ENCODE measurements around the gene MMRN1.

Gene MMRN1, protein sequence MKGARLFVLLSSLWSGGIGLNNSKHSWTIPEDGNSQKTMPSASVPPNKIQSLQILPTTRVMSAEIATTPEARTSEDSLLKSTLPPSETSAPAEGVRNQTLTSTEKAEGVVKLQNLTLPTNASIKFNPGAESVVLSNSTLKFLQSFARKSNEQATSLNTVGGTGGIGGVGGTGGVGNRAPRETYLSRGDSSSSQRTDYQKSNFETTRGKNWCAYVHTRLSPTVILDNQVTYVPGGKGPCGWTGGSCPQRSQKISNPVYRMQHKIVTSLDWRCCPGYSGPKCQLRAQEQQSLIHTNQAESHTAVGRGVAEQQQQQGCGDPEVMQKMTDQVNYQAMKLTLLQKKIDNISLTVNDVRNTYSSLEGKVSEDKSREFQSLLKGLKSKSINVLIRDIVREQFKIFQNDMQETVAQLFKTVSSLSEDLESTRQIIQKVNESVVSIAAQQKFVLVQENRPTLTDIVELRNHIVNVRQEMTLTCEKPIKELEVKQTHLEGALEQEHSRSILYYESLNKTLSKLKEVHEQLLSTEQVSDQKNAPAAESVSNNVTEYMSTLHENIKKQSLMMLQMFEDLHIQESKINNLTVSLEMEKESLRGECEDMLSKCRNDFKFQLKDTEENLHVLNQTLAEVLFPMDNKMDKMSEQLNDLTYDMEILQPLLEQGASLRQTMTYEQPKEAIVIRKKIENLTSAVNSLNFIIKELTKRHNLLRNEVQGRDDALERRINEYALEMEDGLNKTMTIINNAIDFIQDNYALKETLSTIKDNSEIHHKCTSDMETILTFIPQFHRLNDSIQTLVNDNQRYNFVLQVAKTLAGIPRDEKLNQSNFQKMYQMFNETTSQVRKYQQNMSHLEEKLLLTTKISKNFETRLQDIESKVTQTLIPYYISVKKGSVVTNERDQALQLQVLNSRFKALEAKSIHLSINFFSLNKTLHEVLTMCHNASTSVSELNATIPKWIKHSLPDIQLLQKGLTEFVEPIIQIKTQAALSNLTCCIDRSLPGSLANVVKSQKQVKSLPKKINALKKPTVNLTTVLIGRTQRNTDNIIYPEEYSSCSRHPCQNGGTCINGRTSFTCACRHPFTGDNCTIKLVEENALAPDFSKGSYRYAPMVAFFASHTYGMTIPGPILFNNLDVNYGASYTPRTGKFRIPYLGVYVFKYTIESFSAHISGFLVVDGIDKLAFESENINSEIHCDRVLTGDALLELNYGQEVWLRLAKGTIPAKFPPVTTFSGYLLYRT

DNA sequence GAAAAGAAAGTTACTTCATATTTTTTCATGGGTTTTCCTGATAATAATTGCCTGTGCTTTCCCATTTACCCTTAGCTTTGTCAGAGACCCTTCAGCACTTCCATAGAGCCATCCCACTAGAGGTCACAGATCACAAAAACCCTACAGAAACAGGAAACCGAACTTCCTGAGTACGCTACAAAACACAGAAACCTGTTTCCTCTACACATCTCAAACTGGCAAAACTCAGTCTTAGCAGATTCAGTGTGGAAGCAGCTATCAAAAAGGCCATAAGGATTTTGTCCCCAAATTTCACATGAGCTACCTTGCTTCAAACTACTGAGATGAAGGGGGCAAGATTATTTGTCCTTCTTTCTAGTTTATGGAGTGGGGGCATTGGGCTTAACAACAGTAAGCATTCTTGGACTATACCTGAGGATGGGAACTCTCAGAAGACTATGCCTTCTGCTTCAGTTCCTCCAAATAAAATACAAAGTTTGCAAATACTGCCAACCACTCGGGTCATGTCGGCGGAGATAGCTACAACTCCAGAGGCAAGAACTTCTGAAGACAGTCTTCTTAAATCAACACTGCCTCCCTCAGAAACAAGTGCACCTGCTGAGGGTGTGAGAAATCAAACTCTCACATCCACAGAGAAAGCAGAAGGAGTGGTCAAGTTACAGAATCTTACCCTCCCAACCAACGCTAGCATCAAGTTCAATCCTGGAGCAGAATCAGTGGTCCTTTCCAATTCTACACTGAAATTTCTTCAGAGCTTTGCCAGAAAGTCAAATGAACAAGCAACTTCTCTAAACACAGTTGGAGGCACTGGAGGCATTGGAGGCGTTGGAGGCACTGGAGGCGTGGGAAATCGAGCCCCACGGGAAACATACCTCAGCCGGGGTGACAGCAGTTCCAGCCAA lies at the start of gene MMRN1:
MMRN1 (plus strand) TSS at position 206 of the 902 bp plus-strand sequence; CDS start at position 324, 118 bp downstream.
- ATAC-seq (ENCODE audit: low read depth) = no peak
- no peaks in the 10 kb centered on the region for H3K36me3 ChIP-seq (ENCODE audit: low read depth)
- no peaks in the 10 kb centered on the region for H3K4me1 ChIP-seq (ENCODE audit: insufficient read depth, poor library complexity, severe bottlenecking)
- TF ChIP-seq, protein P1, sequence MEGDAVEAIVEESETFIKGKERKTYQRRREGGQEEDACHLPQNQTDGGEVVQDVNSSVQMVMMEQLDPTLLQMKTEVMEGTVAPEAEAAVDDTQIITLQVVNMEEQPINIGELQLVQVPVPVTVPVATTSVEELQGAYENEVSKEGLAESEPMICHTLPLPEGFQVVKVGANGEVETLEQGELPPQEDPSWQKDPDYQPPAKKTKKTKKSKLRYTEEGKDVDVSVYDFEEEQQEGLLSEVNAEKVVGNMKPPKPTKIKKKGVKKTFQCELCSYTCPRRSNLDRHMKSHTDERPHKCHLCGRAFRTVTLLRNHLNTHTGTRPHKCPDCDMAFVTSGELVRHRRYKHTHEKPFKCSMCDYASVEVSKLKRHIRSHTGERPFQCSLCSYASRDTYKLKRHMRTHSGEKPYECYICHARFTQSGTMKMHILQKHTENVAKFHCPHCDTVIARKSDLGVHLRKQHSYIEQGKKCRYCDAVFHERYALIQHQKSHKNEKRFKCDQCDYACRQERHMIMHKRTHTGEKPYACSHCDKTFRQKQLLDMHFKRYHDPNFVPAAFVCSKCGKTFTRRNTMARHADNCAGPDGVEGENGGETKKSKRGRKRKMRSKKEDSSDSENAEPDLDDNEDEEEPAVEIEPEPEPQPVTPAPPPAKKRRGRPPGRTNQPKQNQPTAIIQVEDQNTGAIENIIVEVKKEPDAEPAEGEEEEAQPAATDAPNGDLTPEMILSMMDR (IDR thresholded peaks at IDR 0.05; ENCODE audit: poor library complexity, severe bottlenecking) = no peak
- no peaks in the 10 kb centered on the region for H3K27me3 ChIP-seq (ENCODE audit: insufficient read depth, poor library complexity, severe bottlenecking)
- no peak within 1 kb of the TSS for H3K27ac ChIP-seq (ENCODE audit: poor library complexity, severe bottlenecking)
- DNase-seq (ENCODE audit: low spot score) = no peak
- H3K9me3 ChIP-seq (ENCODE audit: severe bottlenecking) = no peaks in the 10 kb centered on the region
- no peak within 1 kb of the TSS for H3K4me3 ChIP-seq (ENCODE audit: severe bottlenecking)

DNA sequence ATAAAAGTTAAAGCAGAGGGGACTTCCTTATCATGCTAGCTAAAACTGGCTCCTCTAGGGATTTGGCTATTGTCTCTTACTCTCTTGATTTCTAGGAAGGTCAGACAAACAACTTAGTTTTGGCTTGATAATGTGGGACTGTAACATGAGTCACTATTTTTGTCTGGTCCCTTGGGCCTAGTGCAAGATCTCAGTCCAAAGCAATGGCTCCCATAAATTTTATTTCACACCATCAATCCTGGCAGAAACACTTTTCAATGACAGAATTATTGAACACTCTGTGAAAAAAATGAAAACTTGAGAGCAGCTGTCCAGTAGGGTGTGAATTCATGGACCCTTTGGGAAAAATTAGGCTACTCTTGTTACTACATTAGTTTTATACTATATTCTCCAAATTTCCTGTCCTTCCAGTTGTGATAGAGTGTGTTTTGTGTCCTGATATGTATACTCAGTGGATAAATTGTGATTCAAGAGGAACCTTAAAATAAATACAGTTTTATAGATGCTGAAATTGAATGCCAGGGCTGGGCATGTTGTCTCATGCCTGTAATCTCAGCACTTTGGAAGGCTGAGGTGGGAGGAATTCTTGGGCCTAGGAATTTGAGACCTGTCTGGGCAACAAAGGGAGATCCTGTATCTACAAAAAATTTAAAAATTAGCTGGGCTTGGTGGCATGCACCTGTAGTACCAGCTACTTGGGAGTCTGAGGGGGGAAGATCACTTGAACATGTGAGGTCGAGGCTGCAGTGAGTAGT lies 46.9 kb upstream of the MMRN1 start:
- DNase-seq (ENCODE audit: low spot score) = no peak
- peak; percentile 94 for ATAC-seq (ENCODE audit: low read depth)
- Histone ChIP-seq H3K27me3 (ENCODE audit: insufficient read depth, poor library complexity, severe bottlenecking) (no peaks in the 10 kb centered on the region), H3K4me1 (ENCODE audit: insufficient read depth, poor library complexity, severe bottlenecking) (peaks cover 15% of the 10 kb centered on the region), H3K4me3 (ENCODE audit: severe bottlenecking) (no peak overlapping the region), H3K9me3 (ENCODE audit: severe bottlenecking) (no peaks in the 10 kb centered on the region), H3K27ac (ENCODE audit: poor library complexity, severe bottlenecking) (peak overlapping the region; percentile 75), H3K36me3 (ENCODE audit: low read depth) (no peaks in the 10 kb centered on the region)
- TF ChIP-seq, protein P1 (IDR thresholded peaks at IDR 0.05; ENCODE audit: poor library complexity, severe bottlenecking) = no peak

DNA sequence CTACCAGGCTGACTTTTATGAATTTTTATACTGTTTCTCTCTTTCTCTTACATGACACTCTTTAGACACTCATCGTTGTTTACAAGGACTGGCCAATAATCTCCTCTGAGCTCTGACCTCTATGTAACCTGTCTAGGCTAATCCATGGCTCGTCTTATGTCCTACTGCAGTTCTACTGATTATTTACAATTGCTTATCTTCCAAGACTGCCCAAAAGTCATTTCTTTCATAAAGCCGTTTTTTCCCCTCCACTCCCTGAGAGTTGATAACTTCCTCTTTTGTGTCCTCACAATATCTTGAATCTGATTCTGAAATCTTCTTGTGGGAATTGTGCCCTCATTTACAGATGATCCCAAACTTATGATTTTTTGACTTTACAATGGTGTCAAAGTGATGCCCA lies 39.4 kb upstream of the MMRN1 start:
- H3K4me1 ChIP-seq (ENCODE audit: insufficient read depth, poor library complexity, severe bottlenecking) = no peaks in the 10 kb centered on the region
- TF ChIP-seq, protein P1 (IDR thresholded peaks at IDR 0.05; ENCODE audit: poor library complexity, severe bottlenecking) = no peak
- ATAC-seq (ENCODE audit: low read depth) (no peak), DNase-seq (ENCODE audit: low spot score) (no peak)
- no peaks in the 10 kb centered on the region for H3K9me3 ChIP-seq (ENCODE audit: severe bottlenecking)
- H3K36me3 ChIP-seq (ENCODE audit: low read depth) = no peaks in the 10 kb centered on the region
- no peak overlapping the region for H3K27ac ChIP-seq (ENCODE audit: poor library complexity, severe bottlenecking)
- H3K27me3 ChIP-seq (ENCODE audit: insufficient read depth, poor library complexity, severe bottlenecking) = no peaks in the 10 kb centered on the region
- H3K4me3 ChIP-seq (ENCODE audit: severe bottlenecking) = no peak overlapping the region

DNA sequence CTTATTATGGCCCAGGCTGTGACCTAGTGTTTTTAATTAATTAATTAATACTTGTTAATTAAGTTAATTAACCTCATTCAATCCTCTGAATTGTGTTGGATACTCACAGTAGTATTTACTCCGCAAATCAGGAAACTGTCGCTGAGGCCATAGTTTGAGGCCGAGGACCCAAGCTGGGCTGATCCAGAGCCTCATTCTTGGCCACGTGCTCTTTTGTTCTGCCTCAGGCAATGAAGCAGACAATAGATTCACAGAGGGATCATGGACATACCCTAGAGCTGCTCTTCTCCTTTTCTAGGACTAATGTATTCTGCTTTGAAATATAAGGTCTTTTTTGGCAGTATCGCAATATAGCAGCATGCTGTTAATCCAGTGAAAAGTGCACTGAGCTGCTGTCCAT lies 33.7 kb upstream of the MMRN1 start:
- Histone ChIP-seq H3K4me1 (ENCODE audit: insufficient read depth, poor library complexity, severe bottlenecking) (no peaks in the 10 kb centered on the region), H3K4me3 (ENCODE audit: severe bottlenecking) (no peak overlapping the region), H3K27me3 (ENCODE audit: insufficient read depth, poor library complexity, severe bottlenecking) (no peaks in the 10 kb centered on the region), H3K36me3 (ENCODE audit: low read depth) (no peaks in the 10 kb centered on the region), H3K27ac (ENCODE audit: poor library complexity, severe bottlenecking) (no peak overlapping the region), H3K9me3 (ENCODE audit: severe bottlenecking) (no peaks in the 10 kb centered on the region)
- TF ChIP-seq, protein P1 (IDR thresholded peaks at IDR 0.05; ENCODE audit: poor library complexity, severe bottlenecking) = no peak
- ATAC-seq (ENCODE audit: low read depth) (no peak), DNase-seq (ENCODE audit: low spot score) (no peak)

Measured in RWPE2 (cell line).